Hippocampal formation (tissue), 2 donors: ENCODE data around the gene ZNF827.

Experiments
- DNase-seq, 2 donors: peaks; one replicate each; lab custom pipeline; 2025; lab: John Stamatoyannopoulos, UW

The ZNF827 gene

DNA sequence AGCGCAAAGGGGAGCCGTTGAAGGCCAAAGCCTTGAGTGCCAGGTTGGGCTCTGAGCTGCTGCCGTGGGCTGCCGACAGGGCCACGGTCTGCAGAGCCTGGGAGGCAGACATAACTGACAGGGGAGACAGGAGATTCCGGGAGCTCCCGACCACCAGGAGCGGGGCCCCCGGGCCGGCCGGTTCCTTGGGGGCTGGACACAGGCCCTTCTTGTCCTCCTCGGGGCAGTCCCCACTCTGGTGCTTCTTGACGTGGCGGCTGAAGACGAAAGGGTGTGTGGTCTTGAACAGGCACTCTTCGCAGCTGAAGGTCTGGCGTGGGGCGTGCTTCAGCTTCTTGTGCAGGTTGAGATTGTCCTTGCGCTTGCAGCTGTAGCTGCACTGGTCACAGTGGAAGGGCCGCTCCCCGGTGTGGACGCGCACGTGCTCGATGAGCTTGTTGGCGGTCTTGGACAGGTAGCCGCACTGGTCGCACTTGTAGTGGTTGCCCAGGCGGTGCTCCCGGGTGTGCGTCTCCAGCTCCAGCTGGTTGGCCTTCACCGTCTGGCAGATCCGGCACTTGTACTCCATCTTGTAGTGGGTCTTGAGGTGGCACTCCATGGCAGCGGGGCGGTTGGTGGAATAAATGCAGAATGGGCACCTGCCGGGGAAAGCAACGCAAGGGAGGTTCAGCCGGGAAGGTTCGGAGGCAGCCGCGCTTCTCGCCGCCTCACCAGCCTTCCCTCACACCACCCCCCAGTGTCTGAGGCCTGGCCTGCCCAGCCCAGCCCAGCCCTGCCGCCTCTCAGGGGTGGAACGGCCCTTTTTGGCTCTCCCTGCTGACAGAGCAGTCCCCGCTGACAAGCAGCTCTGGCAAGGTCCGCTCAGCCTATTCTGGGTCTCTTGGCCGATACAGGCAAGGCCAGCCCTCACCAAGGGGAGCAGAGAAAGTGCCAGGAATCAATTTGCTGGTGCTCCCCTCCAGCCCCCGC lies 177.4 kb downstream of the ZNF827 start:
- DNase-seq: no peak

DNA sequence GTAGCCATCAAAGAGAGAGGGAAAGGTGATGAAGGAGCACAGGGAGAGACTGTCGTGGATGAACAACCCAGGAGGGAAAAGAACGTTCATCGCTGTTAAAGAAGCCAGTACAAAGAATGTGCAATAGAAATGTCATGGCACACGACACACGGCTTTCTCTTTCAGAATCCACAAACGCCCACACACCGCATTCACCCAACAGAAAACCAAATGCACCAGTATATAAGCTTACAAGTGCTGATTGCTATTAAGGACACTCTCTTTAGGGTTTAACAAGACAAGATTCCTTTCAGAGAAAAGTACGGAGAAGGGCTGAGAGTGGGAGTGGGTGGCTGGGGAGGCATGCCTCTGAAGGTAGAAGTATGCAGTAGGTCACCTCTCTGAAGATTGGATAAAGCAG lies 178.4 kb downstream of the ZNF827 start:
- no peak for DNase-seq

- DNase-seq: no peak
These were observed 181.4 kb downstream of the ZNF827 start for GRCh38 chr4:145757188-145757587.

DNA sequence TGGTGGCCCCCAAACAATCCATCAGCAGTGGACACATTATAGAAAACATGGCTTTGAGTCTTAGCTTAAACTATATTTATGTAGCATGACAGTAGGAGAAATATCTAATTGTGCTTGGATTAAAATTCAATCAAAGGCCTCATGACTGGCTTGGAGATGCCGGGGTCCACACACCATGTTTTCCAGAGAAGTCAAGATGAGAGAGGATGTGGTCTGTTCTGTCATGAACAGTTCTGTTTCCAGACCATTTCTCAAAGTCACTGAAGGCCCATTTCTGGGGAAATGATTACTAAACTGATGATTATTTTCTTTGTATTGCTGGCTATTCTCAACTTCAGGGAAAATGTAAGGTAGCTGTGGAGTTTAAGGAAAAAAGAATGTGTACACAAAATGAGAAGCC lies 182.4 kb downstream of the ZNF827 start:
- DNase-seq: no peak

- no peak for DNase-seq
These were observed 182.8 kb downstream of the ZNF827 start for GRCh38 chr4:145755802-145756201.

- DNase-seq: no peak
These were observed 195.0 kb downstream of the ZNF827 start for GRCh38 chr4:145743641-145744040.

DNA sequence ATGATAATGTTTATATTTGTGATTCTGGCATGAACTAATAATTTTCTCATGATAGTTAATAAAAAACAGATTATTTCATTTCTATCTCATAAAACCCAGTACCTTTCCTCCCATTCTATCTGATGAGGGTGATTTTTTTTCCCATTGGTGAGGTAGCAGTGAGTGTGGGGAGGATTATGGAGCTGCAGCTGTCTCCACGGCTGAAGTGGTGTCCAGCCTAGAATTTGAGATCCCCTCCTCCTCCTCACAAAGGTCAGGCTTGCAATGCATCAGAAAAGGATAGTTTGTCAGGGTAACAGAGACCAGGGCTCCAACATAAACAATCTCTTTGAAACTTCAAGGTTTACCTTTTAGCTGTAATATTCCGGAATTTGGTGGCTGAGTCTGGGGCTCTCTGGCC lies 197.8 kb downstream of the ZNF827 start:
- no peak for DNase-seq

GRCh38 chr4:145739845-145740244 lies 198.8 kb downstream of the ZNF827 start:
- DNase-seq: no peak

DNA sequence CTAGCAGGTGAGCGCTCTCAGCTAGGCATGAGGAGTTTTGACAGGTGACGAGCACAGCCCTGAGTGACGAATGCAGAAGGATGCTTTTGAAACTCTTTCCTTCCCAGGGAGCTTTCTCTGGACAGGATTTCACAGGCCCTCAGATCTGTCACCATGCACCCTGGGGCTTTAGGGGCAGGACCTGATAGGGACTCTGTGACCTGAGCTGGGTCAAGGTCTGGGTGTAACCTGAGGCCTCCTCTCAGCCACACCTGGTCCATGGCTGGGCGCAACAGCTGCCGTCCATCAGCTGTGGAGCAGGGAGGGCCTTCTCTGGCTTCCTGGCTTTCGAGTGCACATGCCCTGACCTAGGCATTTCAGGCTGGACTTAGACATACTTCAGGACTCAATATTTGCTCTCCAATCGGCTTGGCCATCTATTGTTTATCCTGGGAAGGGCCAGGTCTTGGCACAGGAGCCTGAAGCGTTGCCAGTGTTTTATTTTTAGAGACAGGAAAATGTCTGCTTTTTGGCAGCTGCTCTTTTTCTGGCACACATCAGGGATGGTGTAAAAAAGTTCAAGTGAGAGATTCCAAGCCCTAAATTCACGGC lies 202.3 kb downstream of the ZNF827 start:
- DNase-seq: no peak

- no peak for DNase-seq
These were observed 202.8 kb downstream of the ZNF827 start for GRCh38 chr4:145735827-145736226.

DNA sequence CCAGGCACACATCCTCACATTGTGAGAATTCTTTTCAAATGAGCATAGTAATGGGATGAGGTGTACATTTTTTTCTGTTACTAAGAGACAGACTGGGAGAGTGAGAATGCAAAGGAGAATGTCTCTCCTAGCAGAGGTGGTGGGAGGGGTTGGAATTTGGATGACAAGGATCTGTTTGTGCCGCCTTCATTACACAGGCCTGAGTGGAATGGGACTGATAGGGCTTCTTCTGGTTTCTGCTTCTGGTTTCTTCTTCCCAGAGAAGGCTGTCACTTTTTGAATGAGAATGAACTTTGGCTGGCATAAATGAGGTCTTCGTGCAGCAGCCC lies 203.3 kb downstream of the ZNF827 start:
- peak in 1 of 2 donors; percentile 18 for DNase-seq

DNA sequence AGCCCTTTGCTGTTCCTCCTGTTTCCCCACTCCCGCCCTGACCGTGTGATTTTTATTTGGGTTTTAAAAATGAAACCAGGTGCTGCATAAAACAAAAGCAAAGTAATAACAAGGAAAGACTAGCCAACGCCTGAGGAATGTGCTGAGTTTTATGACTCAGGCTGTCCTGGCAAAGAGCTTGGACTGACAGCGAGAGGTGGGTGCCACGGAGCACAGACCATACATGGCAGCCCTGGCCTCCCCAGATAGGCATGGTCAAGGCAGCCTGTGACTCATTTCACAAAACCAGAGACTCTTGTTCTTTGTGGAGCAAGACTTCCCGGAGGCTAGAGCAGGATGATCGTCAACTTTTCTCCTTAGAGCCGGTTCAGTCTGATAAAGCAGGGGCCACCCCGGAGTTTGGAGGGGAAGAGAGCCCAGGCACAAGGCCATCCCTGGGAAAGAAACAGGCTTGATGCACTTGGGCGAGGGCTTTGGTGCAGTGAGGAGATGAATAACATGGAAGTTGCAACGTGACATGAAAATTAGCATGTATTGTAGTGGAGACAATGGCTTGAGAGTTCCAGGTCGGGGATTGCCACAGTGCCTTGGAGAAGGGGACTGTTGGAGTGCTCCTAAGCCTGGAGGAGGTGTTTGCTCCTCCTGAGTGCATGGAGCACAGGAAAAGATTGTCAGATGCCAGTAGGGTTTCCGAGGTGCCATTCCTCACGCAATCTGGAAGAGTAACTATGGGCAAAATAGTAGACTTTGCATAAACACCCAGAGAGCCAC lies 203.9 kb downstream of the ZNF827 start:
- no peak for DNase-seq

GRCh38 chr4:145734031-145734430 lies 204.6 kb downstream of the ZNF827 start:
- no peak for DNase-seq

DNA sequence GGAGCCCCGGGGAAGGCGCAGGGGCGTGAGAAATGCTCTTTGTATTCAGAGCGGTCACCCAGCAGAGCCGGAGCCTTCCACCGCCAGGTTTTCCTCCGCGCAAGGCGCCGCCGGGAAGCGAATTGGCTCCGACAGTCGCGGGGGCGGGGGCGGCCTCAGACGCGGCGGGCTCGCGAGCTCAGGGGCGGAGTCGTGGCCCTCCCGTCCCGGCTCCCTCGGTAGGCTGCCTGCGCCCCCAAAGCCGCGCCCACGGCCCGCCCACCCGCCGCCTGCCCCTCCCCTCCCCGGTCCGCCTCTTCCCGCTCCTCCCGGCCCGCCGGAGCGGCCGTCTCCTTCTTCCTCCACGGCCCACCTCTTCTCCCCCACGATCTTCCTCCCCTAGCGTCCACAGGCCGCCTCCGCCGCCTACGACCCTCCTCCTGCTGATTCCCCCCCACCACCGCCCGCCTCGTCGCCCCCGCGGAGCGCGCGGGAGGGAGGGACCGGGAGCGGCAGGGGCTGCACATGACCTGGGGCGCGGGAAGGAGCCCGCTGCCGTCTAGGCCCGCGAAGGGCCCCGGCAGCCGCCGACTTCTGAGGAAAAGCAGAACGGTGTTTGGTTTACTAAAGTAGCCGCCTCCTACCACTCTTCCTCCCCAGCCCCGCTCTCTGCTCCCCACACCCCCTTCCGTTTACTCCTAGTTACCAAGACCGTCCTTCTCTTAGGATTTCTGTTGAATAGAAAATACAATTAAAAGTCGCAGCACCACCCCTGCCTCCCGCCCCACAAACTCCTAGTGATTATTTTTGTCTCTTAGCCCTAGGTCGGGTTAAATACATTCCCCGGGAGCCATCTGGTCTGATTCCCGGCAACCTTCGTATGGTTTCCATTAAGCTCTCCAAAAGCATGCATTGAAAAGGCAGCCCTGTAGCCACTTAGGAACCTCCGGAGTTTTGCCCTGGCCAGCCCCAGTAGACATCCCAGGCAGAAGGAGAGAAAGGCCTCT lies 205.4 kb downstream of the ZNF827 start:
- DNase-seq: peak; percentile 93 to 94

DNA sequence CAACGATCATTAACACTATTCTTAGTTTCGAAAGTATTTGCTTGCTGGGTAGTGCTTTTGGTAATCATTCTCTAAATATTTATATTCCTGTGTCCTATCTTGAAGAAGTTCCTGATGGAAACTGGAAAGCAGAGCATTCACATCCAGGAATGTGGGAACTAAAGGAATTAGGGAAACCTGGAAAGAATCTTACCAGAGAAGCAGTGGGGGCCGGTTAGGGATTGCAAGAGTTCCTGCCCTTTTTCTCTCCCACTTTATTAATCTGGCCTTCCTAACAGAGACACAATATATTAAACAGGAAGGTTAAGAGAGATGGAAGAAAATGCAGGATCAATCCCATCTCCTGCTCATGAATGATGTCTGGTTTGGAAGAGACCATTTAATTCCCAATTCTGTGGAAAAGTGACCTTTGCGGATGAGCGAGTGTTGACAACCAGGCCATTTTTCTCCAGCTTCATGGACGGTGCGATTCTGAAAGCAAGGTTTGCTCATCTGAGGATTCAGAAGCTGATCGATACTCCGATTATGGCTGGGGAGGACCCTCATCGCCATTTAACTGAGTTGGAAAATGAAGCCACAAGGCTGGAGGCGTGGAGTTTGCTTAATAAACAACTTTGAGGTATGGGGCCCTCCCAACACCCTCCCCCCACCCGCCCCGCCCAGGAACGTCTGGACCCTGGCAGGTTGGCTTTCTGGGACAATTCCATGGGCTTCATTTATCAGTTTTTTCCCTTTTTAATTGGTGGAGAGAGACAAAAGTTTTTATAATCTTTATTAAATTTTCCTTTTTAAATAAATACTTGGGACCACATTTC lies 206.4 kb downstream of the ZNF827 start:
- no peak for DNase-seq

DNA sequence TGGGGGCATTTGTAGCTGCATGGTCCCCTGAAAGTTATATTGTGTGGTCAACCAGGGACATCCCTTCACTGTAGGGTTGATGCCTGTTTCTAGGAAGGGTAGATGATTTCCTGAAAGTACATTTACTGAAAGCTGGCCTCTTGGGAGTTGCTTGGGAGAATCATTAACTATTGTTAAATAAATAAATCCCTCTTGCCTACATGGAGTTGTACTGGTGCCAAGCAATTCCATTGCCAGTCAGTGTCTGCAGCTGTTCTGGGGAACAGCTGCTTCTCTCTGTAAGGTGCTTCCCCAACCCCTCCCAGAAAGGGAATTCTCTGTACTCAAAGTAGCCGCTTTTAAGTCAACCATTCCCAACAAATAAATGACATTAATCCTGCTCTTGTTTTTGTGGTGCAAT lies 207.6 kb downstream of the ZNF827 start:
- no peak for DNase-seq

GRCh38 chr4:145730026-145730425 lies 208.6 kb downstream of the ZNF827 start:
- DNase-seq: no peak

GRCh38 chr4:145723336-145723735 lies 215.3 kb downstream of the ZNF827 start:
- DNase-seq: no peak

GRCh38 chr4:145722561-145722960 lies 216.1 kb downstream of the ZNF827 start:
- no peak for DNase-seq

DNA sequence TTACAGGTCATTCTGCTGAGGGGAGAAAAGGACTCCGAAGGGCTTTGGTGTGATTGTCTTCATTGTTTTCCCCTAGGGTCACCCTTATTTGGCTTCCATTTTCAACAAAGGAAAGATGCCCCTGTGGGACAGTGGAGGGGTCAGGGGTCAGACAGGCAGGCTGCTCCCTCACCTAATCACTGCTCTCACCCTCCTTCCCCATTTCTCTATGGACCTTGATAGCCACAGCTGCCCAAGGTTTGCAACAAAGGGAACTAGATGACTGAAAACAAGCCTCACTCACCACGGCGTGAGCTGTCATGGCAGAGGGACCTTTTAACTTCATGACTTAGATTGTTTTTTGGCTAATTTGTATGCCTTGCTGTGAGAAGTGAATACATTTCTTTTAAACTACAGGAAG lies 218.0 kb downstream of the ZNF827 start:
- no peak for DNase-seq
